Measurements from ENCODE around the gene PRKN.

The PRKN gene

DNA sequence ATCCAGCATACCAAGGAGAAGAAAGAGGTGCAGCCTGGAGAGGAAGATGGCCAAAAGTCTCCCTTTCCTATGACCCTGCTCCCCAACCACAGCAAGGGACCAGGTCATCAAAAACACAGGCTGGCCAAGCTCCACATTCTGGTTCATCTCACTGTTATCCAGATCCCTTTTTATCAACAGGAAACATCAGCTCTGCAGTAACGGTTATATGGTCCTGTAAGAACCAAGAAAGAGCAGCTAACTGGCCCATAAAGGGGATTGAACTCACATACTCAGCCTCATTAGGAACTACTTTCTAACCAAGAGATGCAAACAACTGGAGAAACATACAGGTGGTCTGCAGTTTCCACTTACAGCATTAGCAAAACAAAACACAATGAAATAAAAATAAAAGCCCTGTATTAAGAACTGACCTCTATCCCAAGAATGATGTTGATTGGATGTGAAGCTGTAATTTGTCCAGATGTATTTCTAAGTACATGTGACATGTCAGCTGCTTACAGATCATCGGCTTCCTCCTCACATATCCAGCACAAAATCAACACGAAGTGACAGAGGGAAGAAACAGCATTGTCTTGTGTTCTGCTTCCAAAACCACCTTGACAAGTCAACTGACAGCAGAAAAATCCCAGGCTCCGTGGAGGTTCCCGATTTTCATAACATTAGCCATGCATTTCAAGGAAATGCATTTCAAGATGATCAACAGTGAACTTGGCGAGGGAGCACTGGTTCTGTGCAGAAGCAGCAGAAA is 896.5 kb downstream of the PRKN start:
- Histone ChIP-seq H3K27me3 (ENCODE audit: insufficient read depth, poor library complexity, severe bottlenecking) (no peaks in the 10 kb centered on the region), H3K4me3 (replicated peaks; ENCODE audit: insufficient read depth, low read length) (no peak overlapping the region), H3K27ac (replicated peaks) (no peak overlapping the region)
- DNase-seq (ENCODE audit: low read depth in 1 of 2, low spot score in 1 of 2) = no peak
- TF ChIP-seq POLR2AphosphoS5 (IDR thresholded peaks at IDR 0.05; ENCODE audit: low read depth) (no peak), SPI1 (IDR thresholded peaks at IDR 0.05; ENCODE audit: borderline replicate concordance, low read depth) (no peak), GABPA (IDR thresholded peaks at IDR 0.05; ENCODE audit: low read depth) (no peak)
- TF ChIP-seq, protein P1, sequence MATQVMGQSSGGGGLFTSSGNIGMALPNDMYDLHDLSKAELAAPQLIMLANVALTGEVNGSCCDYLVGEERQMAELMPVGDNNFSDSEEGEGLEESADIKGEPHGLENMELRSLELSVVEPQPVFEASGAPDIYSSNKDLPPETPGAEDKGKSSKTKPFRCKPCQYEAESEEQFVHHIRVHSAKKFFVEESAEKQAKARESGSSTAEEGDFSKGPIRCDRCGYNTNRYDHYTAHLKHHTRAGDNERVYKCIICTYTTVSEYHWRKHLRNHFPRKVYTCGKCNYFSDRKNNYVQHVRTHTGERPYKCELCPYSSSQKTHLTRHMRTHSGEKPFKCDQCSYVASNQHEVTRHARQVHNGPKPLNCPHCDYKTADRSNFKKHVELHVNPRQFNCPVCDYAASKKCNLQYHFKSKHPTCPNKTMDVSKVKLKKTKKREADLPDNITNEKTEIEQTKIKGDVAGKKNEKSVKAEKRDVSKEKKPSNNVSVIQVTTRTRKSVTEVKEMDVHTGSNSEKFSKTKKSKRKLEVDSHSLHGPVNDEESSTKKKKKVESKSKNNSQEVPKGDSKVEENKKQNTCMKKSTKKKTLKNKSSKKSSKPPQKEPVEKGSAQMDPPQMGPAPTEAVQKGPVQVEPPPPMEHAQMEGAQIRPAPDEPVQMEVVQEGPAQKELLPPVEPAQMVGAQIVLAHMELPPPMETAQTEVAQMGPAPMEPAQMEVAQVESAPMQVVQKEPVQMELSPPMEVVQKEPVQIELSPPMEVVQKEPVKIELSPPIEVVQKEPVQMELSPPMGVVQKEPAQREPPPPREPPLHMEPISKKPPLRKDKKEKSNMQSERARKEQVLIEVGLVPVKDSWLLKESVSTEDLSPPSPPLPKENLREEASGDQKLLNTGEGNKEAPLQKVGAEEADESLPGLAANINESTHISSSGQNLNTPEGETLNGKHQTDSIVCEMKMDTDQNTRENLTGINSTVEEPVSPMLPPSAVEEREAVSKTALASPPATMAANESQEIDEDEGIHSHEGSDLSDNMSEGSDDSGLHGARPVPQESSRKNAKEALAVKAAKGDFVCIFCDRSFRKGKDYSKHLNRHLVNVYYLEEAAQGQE (IDR thresholded peaks at IDR 0.05; ENCODE audit: insufficient replicate concordance, low read depth) = no peak
- TF ChIP-seq, protein P2, sequence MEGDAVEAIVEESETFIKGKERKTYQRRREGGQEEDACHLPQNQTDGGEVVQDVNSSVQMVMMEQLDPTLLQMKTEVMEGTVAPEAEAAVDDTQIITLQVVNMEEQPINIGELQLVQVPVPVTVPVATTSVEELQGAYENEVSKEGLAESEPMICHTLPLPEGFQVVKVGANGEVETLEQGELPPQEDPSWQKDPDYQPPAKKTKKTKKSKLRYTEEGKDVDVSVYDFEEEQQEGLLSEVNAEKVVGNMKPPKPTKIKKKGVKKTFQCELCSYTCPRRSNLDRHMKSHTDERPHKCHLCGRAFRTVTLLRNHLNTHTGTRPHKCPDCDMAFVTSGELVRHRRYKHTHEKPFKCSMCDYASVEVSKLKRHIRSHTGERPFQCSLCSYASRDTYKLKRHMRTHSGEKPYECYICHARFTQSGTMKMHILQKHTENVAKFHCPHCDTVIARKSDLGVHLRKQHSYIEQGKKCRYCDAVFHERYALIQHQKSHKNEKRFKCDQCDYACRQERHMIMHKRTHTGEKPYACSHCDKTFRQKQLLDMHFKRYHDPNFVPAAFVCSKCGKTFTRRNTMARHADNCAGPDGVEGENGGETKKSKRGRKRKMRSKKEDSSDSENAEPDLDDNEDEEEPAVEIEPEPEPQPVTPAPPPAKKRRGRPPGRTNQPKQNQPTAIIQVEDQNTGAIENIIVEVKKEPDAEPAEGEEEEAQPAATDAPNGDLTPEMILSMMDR (IDR thresholded peaks at IDR 0.05; ENCODE audit: insufficient read depth, low read length) = no peak

DNA sequence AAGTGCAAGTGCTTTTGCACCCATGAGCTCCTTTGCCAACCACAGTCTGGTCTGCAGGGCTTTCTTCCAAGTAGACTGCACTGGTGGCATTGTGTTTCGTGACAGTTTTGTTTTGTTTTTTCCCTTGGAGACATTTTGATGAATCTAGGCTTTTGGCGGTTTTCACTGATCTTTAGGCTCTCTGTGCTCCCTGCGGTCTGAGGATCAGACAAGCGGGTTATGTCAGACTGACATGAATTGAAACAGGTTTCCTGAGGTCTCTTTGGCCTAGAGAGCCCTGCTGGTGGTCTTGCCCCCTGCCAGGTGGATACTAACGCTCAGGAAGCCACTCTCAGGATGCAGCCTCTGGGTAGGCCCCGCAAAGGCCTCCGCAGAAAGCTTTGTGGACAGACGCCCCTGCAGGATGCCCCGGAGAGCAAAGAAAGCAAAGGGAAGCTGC is 898.3 kb downstream of the PRKN start:
- H3K27me3 ChIP-seq (ENCODE audit: insufficient read depth, poor library complexity, severe bottlenecking) = no peaks in the 10 kb centered on the region
- DNase-seq (ENCODE audit: low read depth in 1 of 2, low spot score in 1 of 2) = no peak
- TF ChIP-seq SPI1 (IDR thresholded peaks at IDR 0.05; ENCODE audit: borderline replicate concordance, low read depth) (no peak), POLR2AphosphoS5 (IDR thresholded peaks at IDR 0.05; ENCODE audit: low read depth) (no peak), GABPA (IDR thresholded peaks at IDR 0.05; ENCODE audit: low read depth) (no peak)
- TF ChIP-seq, protein P2 (IDR thresholded peaks at IDR 0.05; ENCODE audit: insufficient read depth, low read length) = no peak
- TF ChIP-seq, protein P1 (IDR thresholded peaks at IDR 0.05; ENCODE audit: insufficient replicate concordance, low read depth) = no peak
- no peak overlapping the region for H3K27ac ChIP-seq (replicated peaks)
- H3K4me3 ChIP-seq (replicated peaks; ENCODE audit: insufficient read depth, low read length) = no peak overlapping the region

DNA sequence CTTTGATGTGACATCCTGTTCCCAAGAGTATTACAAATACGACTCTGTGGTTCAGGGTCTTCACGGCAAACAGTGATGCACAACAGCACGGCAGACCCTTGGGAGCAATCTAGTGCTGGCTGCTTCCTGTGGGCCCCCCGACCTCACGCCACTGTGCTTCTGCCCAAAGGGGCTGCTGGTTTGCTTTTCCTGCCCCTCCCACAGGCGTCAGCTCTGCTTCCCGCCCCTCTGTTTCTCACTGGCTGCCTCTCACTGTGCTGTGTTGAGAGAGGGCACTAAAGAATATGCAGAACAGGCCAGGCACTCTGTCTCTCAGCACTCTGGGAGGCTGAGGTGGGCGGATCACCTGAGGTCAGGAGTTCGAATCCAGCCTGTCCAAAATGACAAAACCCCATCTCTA is 899.2 kb downstream of the PRKN start:
- no peak for DNase-seq (ENCODE audit: low read depth in 1 of 2, low spot score in 1 of 2)
- Histone ChIP-seq H3K27me3 (ENCODE audit: insufficient read depth, poor library complexity, severe bottlenecking) (no peaks in the 10 kb centered on the region), H3K27ac (replicated peaks) (no peak overlapping the region), H3K4me3 (replicated peaks; ENCODE audit: insufficient read depth, low read length) (no peak overlapping the region)
- TF ChIP-seq SPI1 (IDR thresholded peaks at IDR 0.05; ENCODE audit: borderline replicate concordance, low read depth) (no peak), POLR2AphosphoS5 (IDR thresholded peaks at IDR 0.05; ENCODE audit: low read depth) (no peak), GABPA (IDR thresholded peaks at IDR 0.05; ENCODE audit: low read depth) (no peak)
- TF ChIP-seq, protein P2 (IDR thresholded peaks at IDR 0.05; ENCODE audit: insufficient read depth, low read length) = no peak
- TF ChIP-seq, protein P1 (IDR thresholded peaks at IDR 0.05; ENCODE audit: insufficient replicate concordance, low read depth) = no peak
